Mesenchymal stem cell (in vitro differentiated cells and primary cell): ENCODE results near the gene GPRC5C.

Experiments used
- DNase-seq: peaks from one replicate; pipeline ENCODE4 v3.0.0-alpha.2; 2013
- H2AFZ ChIP-seq: one replicate; pipeline ENCODE4 v1.6.1; 2013; ENCODE audit warnings: low read depth, mild to moderate bottlenecking, control low read depth, inconsistent platforms, low read length, moderate library complexity
- H2AK5ac ChIP-seq: 2 replicates; pipeline ENCODE4 v1.6.1; 2013; ENCODE audit warnings: low read length, moderate library complexity, mild to moderate bottlenecking, inconsistent platforms; ENCODE audit not compliant: severe bottlenecking
- H2BK120ac ChIP-seq: one replicate; pipeline ENCODE4 v1.6.1; 2013; ENCODE audit warnings: low read depth, mild to moderate bottlenecking, inconsistent platforms, low read length, moderate library complexity
- H2BK12ac ChIP-seq, 2 experiments: one replicate each; pipeline ENCODE4 v1.6.1; 2013; ENCODE audit warnings: inconsistent platforms in 2 of 2, low read length in 2 of 2, mild to moderate bottlenecking in 2 of 2, moderate library complexity in 2 of 2, control low read depth in 1 of 2
- H2BK15ac ChIP-seq: one replicate; pipeline ENCODE4 v1.6.1; 2013; ENCODE audit warnings: mild to moderate bottlenecking, low read depth, inconsistent platforms; ENCODE audit not compliant: poor library complexity, severe bottlenecking
- H2BK5ac ChIP-seq: 2 replicates; pipeline ENCODE4 v1.6.1; 2013; ENCODE audit warnings: low read depth, mild to moderate bottlenecking, low read length, control low read depth, inconsistent platforms; ENCODE audit not compliant: poor library complexity, severe bottlenecking
- H3K14ac ChIP-seq, 2 experiments: one replicate each; pipeline ENCODE4 v1.6.1; 2013; ENCODE audit warnings: inconsistent platforms in 2 of 2, low read length in 2 of 2, control low read depth in 1 of 2, mild to moderate bottlenecking in 1 of 2, moderate library complexity in 1 of 2
- H3K18ac ChIP-seq, 2 experiments: one replicate each; pipeline ENCODE4 v1.6.1; 2013; ENCODE audit warnings: inconsistent platforms in 2 of 2, low read length in 2 of 2, control low read depth in 1 of 2, low read depth in 1 of 2, mild to moderate bottlenecking in 1 of 2
- H3K23ac ChIP-seq, 2 experiments: one replicate each; pipeline ENCODE4 v1.6.1; 2013; ENCODE audit warnings: inconsistent platforms in 2 of 2, low read length in 2 of 2, mild to moderate bottlenecking in 2 of 2, moderate library complexity in 2 of 2, control low read depth in 1 of 2
- H3K27ac ChIP-seq: 2 replicates; pipeline ENCODE4 v1.5.1; 2013; ENCODE audit warnings: mild to moderate bottlenecking, moderate library complexity, low read length, control low read depth, inconsistent platforms; ENCODE audit not compliant: poor library complexity, severe bottlenecking
- H3K27me3 ChIP-seq, 2 experiments: 2 replicates each; pipeline versions ENCODE4 v1.6.1 to v1.7.0; 2013; ENCODE audit warnings: low read length in 2 of 2, mild to moderate bottlenecking in 2 of 2, moderate library complexity in 2 of 2, control low read depth in 1 of 2, inconsistent platforms in 1 of 2; ENCODE audit not compliant: control insufficient read depth in 1 of 2, insufficient read depth in 1 of 2
- H3K36me3 ChIP-seq, 2 experiments: 2 replicates each; pipeline versions ENCODE4 v1.6.1 to v1.7.0; 2013; ENCODE audit warnings: low read length in 2 of 2, control low read depth in 1 of 2, inconsistent platforms in 1 of 2, low read depth in 1 of 2, mild to moderate bottlenecking in 1 of 2; ENCODE audit not compliant: insufficient read depth in 2 of 2, control insufficient read depth in 1 of 2
- H3K4ac ChIP-seq, 2 experiments: one replicate each; pipeline ENCODE4 v1.6.1; 2013; ENCODE audit warnings: inconsistent platforms in 2 of 2, low read length in 2 of 2, mild to moderate bottlenecking in 2 of 2, moderate library complexity in 2 of 2, control low read depth in 1 of 2, low read depth in 1 of 2
- H3K4me1 ChIP-seq: 2 replicates; pipeline ENCODE4 v1.6.1; 2013; ENCODE audit warnings: low read depth, low read length, control low read depth; ENCODE audit not compliant: control insufficient read depth, insufficient read depth
- H3K4me2 ChIP-seq: 2 replicates; pipeline ENCODE4 v1.6.1; 2013; ENCODE audit warnings: low read length, mild to moderate bottlenecking, inconsistent platforms; ENCODE audit not compliant: poor library complexity, severe bottlenecking
- H3K4me3 ChIP-seq, 2 experiments: 2 replicates each; pipeline versions ENCODE4 v1.5.1 to v1.7.0; 2013; ENCODE audit warnings: low read length in 2 of 2, mild to moderate bottlenecking in 2 of 2, control low read depth in 1 of 2, low read depth in 1 of 2; ENCODE audit not compliant: insufficient read depth in 1 of 2
- H3K79me1 ChIP-seq: replicated peaks from 2 replicates; pipeline ENCODE4 v1.6.1; 2013; ENCODE audit warnings: mild to moderate bottlenecking, control low read depth, low read length, inconsistent platforms; ENCODE audit not compliant: poor library complexity, severe bottlenecking
- H3K9ac ChIP-seq: 2 replicates; pipeline ENCODE4 v1.7.0; 2013; ENCODE audit warnings: mild to moderate bottlenecking, low read length, moderate library complexity
- H3K9me3 ChIP-seq: 2 replicates; pipeline ENCODE4 v1.7.0; 2013; ENCODE audit warnings: mild to moderate bottlenecking, low read length; ENCODE audit not compliant: control insufficient read depth
- H4K8ac ChIP-seq: one replicate; pipeline ENCODE4 v1.6.1; 2013; ENCODE audit warnings: inconsistent platforms, mild to moderate bottlenecking, low read length, moderate library complexity
- H4K91ac ChIP-seq: one replicate; pipeline ENCODE4 v1.6.1; 2013; ENCODE audit warnings: mild to moderate bottlenecking, low read length, inconsistent platforms
- WGBS: methylation state at CpG from one replicate; pipeline ENCODE4 v1.1.7; 2013; ENCODE audit warnings: mixed read lengths; 5-methylcytosine and 5-hydroxymethylcytosine counted together

Gene GPRC5C

DNA sequence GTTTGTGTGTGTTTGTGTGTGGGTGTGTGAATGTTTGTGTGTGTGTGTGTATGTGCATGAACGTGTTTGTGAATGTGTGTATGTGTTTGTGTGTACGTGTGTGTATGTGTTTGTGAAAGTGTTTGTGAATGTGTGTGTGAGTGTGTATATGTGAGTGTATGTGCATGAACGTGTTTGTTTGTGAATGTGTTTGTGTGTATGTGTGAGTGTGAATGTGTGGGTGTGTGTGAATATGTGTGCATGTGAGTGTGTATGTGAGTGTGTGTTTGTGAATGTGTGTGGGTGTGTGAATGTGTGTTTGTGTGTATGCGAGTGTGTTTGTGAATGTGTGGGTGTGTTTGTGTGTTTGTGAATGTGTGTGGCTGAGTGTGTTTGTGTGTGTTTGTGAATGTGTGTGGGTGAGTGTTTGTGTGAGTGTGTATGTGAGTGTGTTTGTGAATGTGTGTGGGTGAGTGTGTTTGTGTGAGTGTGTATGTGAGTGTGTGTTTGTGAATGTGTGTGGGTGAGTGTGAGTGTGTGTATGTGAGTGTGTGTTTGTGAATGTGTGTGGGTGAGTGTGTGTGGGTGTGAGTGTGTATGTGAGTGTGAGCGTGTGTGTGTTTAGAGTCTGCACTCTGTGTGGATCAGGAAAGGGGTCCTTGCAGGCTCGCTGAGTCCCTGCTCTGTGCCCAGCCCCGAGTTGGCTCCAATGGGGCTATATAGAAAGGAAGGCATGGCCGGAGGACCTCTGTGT is 33.7 kb downstream of the GPRC5C start:
- Histone ChIP-seq H3K4me2 (no peak overlapping the region), H3K23ac (no peak overlapping the region), H2AFZ (no peak overlapping the region)

DNA sequence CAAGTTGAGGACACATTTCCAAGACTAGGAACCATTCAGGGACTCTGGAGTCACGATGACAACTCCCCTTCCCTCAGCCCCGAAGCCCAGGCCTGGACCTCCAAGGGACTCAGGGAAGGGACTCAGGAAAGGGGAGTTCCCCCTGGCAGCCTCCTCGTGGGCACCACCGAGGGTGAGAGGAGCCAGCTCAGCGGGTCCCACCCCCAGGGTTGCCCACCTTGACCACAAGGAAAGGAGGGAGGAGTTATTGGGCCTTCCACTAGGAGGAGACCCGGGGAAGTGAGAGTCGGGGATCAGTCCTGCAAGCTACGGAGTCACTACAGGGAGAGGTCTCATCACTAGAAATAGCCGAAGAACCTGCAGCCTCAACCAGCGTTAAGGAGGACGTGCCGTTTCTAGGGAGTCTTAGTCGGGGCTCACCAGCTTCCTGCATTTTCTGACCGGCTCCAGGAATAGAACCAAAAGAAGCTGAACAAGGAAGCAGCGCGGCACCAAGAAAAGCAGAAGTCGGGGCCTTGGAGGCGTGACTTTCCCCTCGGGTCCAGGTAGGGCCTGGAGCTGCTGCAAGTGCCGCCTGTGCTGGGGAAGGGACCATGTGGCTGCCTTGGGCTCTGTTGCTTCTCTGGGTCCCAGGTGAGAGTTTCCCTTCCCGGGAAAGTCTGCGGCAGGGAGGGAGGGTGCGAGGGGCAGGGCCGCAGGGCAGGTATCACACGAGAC is 34.4 kb downstream of the GPRC5C start, which contains the start of gene CD300A:
CD300A (plus strand) TSS at position 524 of the 717 bp plus-strand sequence; CDS start at position 594, 70 bp downstream.
- no peak within 1 kb of the TSS for H3K14ac ChIP-seq
- H3K23ac ChIP-seq, result no peak within 1 kb of the TSS
- no peak within 1 kb of the TSS for H3K4ac ChIP-seq
- no peak within 1 kb of the TSS for H4K91ac ChIP-seq
- H4K8ac ChIP-seq, result no peak within 1 kb of the TSS
- H3K4me1 ChIP-seq, result peaks cover 3% of the 10 kb centered on the region
- no peak within 1 kb of the TSS for H2BK120ac ChIP-seq
- no peak within 1 kb of the TSS for H2BK5ac ChIP-seq
- H3K79me1 ChIP-seq, result no peaks in the 10 kb centered on the region
- peaks cover 44 to 71% of the 10 kb centered on the region in 2 experiments for H3K27me3 ChIP-seq
- no peak within 1 kb of the TSS for H3K4me2 ChIP-seq
- H3K4me3 ChIP-seq, result no peak within 1 kb of the TSS
- H3K9me3 ChIP-seq, result no peaks in the 10 kb centered on the region
- WGBS, result 17% methylated on average over 25 of the region's 25 CpGs
- no peak within 1 kb of the TSS for H3K18ac ChIP-seq
- H2BK15ac ChIP-seq, result no peak within 1 kb of the TSS
- H3K9ac ChIP-seq, result no peak within 1 kb of the TSS
- no peak within 1 kb of the TSS for H2AFZ ChIP-seq
- no peak within 1 kb of the TSS for H2BK12ac ChIP-seq
- no peak within 1 kb of the TSS for H3K27ac ChIP-seq
- DNase-seq, result no peak
- no peak within 1 kb of the TSS for H2AK5ac ChIP-seq
- no peaks in the 10 kb centered on the region for H3K36me3 ChIP-seq

More for the DNA sequence above, 33.7 kb downstream of the GPRC5C start:
- H2AK5ac ChIP-seq, result no peak overlapping the region
- no peaks in the 10 kb centered on the region for H3K36me3 ChIP-seq
- no peak overlapping the region for H3K27ac ChIP-seq
- no peak overlapping the region for H2BK12ac ChIP-seq
- H3K4me1 ChIP-seq, result peaks cover 3% of the 10 kb centered on the region
- H3K9me3 ChIP-seq, result no peaks in the 10 kb centered on the region
- H3K14ac ChIP-seq, result no peak overlapping the region
- H2BK120ac ChIP-seq, result no peak overlapping the region
- no peaks in the 10 kb centered on the region for H3K79me1 ChIP-seq
- H3K9ac ChIP-seq, result no peak overlapping the region
- no peak overlapping the region for H2BK5ac ChIP-seq
- H3K18ac ChIP-seq, result no peak overlapping the region
- H3K4ac ChIP-seq, result no peak overlapping the region
- DNase-seq, result no peak
- no peak overlapping the region for H4K91ac ChIP-seq
- no peak overlapping the region for H2BK15ac ChIP-seq
- H3K4me3 ChIP-seq, result no peak overlapping the region
- H3K27me3 ChIP-seq, result peaks cover 44 to 70% of the 10 kb centered on the region in 2 experiments
- no peak overlapping the region for H4K8ac ChIP-seq
- 82% methylated on average over 8 of the region's 8 CpGs for WGBS

DNA sequence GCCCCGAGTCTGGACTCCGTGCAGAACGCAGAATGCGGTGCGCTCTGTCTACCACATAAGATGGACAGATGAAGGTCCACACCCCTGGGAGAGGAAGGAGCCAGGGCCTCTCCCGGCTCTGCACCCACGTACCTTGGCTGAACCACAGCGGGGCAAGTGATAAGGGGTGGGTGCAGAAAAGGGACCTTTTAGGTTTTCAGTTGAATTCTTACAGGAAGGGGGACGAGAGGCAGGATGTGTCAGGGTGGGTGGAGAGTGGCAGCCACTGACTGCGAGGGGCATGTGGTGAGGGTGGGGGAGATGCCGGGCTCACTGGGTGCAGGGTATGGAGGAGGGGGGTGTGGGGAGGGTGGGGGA is 34.9 kb downstream of the GPRC5C start:
- Histone ChIP-seq H2AFZ (no peak overlapping the region), H4K91ac (no peak overlapping the region), H3K9ac (no peak overlapping the region), H3K9me3 (no peaks in the 10 kb centered on the region), H2BK120ac (no peak overlapping the region), H3K4ac (no peak overlapping the region), H2BK12ac (no peak overlapping the region), H4K8ac (no peak overlapping the region), H3K27me3 (peaks cover 44 to 71% of the 10 kb centered on the region in 2 experiments), H3K79me1 (no peaks in the 10 kb centered on the region), H2BK15ac (no peak overlapping the region), H2AK5ac (no peak overlapping the region), H3K36me3 (no peaks in the 10 kb centered on the region), H3K18ac (no peak overlapping the region), H3K4me1 (peaks cover 3% of the 10 kb centered on the region), H3K4me2 (no peak overlapping the region), H3K27ac (no peak overlapping the region), H3K14ac (no peak overlapping the region), H3K4me3 (no peak overlapping the region), H3K23ac (no peak overlapping the region), H2BK5ac (no peak overlapping the region)
- no peak for DNase-seq
- 16% methylated on average over 11 of the region's 11 CpGs for WGBS

DNA sequence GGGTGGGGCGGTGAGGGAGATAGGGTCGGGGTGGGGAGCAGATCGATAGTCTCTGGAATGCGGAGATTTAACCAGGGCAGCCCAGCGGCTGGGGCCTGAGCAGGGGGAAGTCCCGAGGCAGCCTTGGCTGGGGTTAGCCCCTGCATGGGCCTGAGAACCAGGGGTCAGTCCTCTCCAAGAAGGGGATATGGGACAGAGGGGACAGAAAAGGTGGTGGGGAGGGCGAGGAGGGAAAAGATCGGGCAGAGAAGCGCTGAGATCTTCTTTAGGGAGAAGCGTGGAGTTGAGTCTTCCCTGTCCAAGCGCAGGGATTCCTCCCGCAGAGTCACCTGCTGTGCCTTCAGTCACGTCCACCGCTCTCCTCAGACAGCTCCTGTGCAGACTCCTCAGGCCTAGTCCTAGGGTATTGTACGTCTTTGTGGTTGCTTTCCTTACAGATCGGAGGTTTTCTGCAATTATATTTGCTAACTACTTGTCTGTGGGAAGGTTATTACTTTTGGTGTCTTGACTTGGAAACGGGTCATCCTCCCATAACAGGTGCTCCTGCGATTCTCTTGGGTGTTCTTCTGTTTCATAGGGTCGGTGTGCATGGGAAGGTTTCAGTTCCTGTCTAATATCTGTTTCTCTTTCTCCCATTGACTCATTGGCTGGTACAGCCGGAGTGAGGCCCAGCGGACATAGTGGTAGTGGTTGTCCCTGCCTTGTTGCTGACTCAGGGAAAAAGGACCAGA is 35.5 kb downstream of the GPRC5C start:
- Histone ChIP-seq H3K4me2 (no peak overlapping the region), H3K9me3 (no peaks in the 10 kb centered on the region), H2AFZ (no peak overlapping the region), H3K18ac (no peak overlapping the region), H2BK5ac (no peak overlapping the region), H3K27me3 (peaks cover 44 to 73% of the 10 kb centered on the region in 2 experiments), H2BK120ac (no peak overlapping the region), H2BK15ac (no peak overlapping the region), H3K4me1 (peaks cover 3% of the 10 kb centered on the region), H3K79me1 (no peaks in the 10 kb centered on the region), H3K4ac (no peak overlapping the region), H4K8ac (no peak overlapping the region), H3K4me3 (no peak overlapping the region), H4K91ac (no peak overlapping the region), H2AK5ac (no peak overlapping the region), H2BK12ac (no peak overlapping the region), H3K14ac (no peak overlapping the region), H3K23ac (no peak overlapping the region), H3K27ac (no peak overlapping the region), H3K9ac (no peak overlapping the region), H3K36me3 (no peaks in the 10 kb centered on the region)
- DNase-seq, result no peak
- WGBS, result 35% methylated on average over 20 of the region's 21 CpGs
